Activated CD4-positive, alpha-beta T cell treated with anti-CD3 and anti-CD28 coated beads, Interleukin-2, amount 50 U/mL, for 24 hours (primary cell): ENCODE data around the gene ZP2.
"Not testable (repeated sequence)": the region's sequence is repeated elsewhere in the genome, so short reads cannot be mapped to it uniquely, and the experiment has no call there.

ENCODE experiments used
- DNase-seq, 2 donors: peaks; one replicate each; pipeline ENCODE4 v3.0.0-alpha.2; 2020; ENCODE audit warnings: low read depth in 1 of 2, low spot score in 1 of 2

Gene ZP2

GRCh38 chr16:21152160-21153030 is 59.0 kb downstream of the ZP2 start:
- not testable (repeated sequence) for DNase-seq

- DNase-seq, result no peak
These were observed 60.9 kb downstream of the ZP2 start, which contains the start of gene DNAH3 for GRCh38 chr16:21150375-21151001. Gene DNAH3, minus strand, starts transcription at chr16:21150846. Its CDS starts 527 bp downstream, at chr16:21150319.
